ENCODE results near the gene HK1.

The HK1 gene

GRCh38 chr10:69352569-69353264 lies 74.4 kb downstream of the HK1 start:
- DNase-seq: no peak

- no peak for DNase-seq
Observed at GRCh38 chr10:69353977-69354635, 75.8 kb downstream of the HK1 start.

- no peak for DNase-seq
Observed at GRCh38 chr10:69356187-69356586, 77.9 kb downstream of the HK1 start.

- DNase-seq: no peak
Observed at GRCh38 chr10:69358148-69358795, 80.0 kb downstream of the HK1 start.

GRCh38 chr10:69359148-69359547 lies 80.9 kb downstream of the HK1 start:
- no peak for DNase-seq

GRCh38 chr10:69359594-69359993 lies 81.3 kb downstream of the HK1 start:
- peak; percentile 44 for DNase-seq

- DNase-seq: no peak
Observed at GRCh38 chr10:69360485-69361302, 82.4 kb downstream of the HK1 start.

DNA sequence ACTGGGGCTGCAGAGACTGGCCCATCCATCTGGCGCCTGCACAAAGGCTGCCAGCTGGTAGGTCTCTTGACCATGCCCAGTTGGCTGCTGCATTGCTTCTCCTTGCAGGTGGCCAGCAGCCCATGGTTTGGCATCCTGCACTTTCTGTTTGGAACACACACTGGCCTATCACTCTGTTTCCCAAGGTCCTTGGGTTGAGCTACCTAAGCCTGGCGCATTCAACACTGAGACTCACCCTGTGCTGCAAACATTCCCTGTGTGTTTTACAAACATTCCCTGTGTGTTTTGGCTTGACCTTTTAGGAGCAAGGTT lies 83.0 kb downstream of the HK1 start:
- DNase-seq: no peak

DNA sequence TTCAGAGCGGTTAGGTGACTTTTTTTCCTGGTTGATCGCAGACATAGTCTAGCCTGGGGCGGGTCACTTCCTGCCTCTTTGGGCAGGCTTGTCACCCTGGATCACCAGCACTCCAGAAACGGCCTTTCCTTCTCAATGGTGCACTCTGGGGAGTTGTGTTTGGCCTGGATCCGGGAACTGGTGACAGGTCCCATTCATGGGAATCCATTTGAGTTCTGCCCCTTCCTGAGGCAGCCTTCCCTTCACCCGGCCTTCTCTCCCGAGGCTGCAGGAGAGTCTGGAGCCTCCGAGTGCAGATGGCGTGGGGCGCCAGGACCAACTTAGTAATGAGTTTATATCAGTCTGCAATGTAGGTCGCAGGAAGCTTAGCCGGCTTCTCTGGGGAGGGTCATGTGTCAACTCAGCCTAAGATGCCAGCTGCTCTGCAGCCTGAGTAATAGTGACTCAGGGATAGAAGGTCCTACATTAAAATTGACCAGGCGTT lies 84.2 kb downstream of the HK1 start:
- DNase-seq: no peak

DNA sequence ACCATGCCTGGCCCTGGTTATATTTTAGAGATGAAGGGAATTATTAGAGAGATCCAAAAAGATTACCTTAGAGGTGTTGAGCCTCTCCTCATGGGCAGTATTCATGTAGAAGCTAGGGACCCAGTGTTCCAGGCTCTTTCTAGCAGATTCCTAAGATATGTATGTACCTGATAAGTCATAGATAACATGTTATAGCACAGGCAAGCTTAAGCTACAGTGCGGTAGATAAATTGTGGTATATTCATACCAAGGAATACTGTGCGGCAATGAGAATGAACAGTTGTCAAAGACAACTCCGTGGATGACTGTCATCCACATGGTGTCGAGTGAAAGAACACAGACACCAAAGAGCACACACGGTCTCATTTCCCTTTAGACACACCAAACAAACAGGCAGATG lies 85.4 kb downstream of the HK1 start:
- DNase-seq: no peak

DNA sequence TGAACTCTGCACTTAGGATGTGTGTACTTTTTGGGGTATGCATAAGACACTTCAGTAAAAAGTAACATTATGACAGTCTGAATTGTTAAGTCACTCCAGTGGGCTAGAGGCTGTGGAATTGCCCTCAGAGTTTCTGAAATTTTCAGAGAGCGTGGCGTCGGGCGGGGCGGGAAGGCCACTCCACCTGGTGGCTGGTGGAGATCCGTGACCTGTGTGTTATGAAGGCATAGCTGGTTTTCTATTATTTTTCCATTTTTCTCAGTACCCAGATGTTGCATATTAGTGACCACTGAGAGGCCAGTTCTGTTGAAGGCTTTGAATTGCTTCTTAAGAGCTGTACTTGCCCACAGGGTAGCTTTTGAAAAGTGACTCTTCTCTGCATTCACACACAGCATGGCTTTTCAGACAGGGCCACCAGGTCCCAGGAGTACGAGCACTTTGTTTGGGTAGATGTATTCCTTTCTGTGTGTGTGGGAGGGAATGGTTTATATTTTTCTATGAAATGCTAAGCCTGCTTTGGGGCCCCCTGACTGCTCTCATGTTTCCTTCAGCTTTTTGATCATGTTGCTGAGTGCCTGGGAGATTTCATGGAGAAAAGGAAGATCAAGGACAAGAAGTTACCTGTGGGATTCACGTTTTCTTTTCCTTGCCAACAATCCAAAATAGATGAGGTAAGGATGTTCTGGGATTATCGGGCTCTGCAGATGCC lies 86.1 kb downstream of the HK1 start:
- DNase-seq: no peak

DNA sequence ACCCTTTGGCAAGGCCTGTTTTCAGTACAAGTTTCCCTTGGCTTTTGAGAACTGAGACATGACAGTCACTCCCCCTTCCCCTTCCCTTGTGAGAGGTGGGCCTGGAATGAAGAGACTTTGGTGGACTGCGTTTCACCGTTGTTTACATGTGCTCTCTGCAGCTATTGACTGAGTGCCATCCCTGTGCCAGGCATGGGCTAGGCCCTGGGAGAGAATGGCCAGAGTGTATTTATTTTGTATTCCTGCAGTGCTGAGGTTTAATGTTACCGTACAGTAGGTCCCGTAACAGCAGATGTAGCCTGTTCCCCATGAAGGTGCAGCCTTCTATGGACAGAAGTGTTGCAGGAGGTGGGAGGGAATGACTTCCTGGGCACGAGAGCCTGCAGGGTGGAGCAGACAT lies 88.4 kb downstream of the HK1 start:
- DNase-seq: no peak

- DNase-seq: no peak
Observed at GRCh38 chr10:69367469-69367868, 89.2 kb downstream of the HK1 start.

DNA sequence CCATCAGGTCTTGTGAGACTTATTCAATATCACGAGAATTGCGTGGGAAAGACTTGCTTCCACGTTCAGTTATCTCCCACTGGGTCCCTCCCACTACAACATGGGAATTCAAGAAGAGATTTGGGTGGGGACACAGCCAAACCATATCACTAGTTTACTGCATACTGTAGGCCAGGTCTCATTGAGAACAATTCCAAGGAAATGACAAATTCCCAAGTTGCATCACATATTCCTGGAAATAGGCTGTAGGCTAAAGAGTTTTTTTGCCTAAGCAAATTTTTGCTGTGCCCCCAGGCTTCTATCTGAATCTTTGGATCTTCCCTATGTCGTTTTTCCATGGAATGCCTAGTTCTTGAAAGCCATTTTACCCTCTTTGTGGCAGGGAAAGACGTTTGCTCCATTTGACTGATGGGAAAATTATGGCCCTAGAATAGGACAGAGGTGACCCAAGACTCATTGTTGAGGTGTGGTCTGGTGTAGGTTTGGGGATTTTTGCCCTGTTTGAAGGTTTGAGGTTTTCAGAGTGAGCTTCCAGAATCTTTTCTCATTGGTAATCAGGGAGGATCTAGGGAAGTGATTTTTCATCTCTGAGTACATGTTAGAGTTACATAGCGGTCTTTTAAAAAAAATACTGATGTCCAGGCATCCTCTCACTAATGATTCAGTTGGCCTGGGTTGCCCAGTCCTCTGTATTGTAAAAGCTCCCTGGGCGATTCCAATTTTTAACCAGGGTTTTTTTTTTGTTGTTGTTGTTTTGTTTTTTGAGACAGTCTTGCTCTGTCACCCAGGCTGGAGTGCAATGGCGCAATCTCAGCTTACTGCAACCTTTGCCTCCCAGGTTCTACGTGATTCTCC lies 94.1 kb downstream of the HK1 start:
- no peak for DNase-seq

DNA sequence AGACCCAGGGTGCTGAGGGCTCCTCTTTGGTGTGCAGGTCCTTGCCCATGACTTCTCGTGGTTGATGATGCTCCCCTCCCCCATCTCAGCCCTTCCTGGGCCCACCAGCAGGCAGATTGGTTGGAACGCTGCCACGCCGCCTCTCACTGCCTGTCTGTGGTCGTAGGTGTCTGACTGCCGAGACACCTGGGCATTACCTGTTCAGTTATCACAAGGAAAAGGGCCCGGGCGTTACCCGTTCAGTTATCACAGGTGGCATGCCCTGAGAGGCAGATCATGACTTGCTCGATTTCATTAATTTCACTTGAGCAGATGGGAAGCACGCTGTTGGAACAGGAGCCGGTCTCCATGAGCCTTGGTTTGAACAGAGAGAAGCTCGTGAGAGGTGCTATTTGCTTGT lies 95.9 kb downstream of the HK1 start:
- DNase-seq: no peak

DNA sequence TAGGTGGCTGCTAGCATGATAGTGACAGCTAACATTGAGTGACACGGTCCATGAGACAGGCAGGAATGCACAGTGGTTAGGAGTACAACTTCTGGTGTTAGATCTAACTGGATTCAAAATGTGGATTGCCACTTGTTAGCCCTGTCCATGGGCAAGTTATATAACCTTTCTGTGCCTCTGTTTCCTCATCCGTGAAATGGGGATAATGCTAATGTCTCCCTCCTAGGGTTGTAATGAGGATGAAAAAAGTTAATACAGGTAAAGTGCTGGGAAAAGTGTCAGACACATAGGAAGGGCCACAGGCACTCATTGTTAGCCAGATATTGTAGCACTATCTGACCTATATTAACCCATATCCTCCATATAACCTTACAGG lies 96.6 kb downstream of the HK1 start:
- DNase-seq: no peak

DNA sequence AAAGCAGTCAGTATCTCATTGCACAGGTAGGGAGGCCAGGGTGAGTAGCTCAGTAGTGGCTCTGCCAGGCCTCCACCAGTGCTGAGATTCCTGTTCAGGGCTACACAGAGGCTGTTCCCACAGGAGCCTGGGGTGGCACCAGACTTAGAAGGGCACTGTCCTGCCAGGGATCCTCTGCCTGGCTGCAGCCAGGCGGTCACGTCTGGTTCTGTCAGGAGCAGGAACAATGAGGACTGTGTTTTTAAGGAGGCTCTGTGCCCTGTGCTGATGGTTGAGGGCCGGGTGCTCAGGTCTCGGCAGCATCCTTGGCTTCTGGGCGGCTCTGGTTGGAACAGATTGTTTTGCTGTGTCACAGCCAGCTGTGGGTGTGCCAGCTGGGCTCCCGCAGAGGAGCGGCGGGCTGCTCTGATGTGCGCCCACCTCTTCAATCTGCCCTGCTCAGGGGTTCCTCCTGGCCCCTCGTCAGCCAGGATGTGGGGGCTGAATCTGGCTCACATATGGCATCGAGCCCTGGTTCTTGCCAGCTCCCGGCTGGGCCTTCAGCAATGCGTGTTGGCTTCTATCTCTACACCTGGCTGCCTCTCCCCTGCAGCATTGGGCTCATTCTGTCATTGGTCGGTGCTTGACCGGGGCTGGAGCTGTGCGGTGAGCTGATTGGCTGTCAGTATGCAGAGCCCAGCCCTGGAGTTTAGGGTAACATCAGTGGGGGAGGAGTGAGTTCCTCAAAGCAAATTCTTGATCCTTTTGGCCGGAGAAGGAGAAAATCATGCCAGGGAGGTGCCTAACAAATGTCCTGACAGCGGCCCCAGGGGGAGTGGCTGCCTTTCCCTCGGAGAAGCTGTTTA lies 97.2 kb downstream of the HK1 start:
- DNase-seq: no peak

- no peak for DNase-seq
Observed at GRCh38 chr10:69376662-69377061, 98.4 kb downstream of the HK1 start.

DNA sequence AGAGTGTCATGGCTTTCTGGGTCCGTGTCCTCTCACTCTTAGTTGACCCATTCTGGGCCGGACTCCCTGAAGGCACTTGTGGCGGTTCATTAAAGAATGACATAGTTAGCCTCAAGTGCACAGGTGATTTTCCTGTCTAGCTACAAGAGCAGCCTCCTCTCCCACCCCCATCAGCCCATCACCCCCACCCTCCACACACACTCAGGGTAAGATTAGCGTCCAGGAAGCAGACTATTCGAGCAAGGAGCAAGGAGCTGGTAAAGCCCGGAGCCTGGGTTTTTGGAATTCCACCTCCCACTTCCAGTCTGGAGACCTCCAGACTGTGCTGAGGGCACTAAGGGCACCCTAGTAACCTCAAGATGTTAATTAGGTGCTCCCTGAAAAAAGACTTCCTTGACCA lies 98.9 kb downstream of the HK1 start:
- no peak for DNase-seq

DNA sequence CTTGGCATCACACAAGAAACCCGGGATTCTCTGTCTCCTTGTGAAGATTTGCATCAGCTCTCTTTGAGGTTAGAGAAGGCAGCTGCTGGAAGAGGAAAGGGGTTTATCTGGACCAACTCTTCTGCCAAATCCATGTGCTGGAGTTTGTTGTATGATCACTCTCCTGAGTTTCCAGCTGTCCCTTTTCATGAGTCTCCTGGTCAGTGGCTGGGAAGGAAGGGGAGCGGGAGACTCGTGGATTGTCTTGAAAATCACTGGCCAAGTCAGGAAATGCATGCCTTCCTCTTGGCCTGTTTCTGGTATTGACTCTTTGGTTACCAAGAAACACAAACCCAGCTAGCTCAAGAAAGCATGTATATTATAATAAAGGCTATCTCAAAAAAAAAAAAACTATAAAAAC lies 99.6 kb downstream of the HK1 start:
- DNase-seq: no peak

GRCh38 chr10:69379800-69380199 lies 101.5 kb downstream of the HK1 start:
- DNase-seq: no peak

Data from activated effector memory CD4-positive, alpha-beta T cell treated with Interleukin-2 at 50 U/mL for 16 hours (primary cell).